ENCODE results near the gene PRIMPOL.
"Not testable (repeated sequence)": the region's sequence is repeated elsewhere in the genome, so short reads cannot be mapped to it uniquely, and the experiment has no call there.

The PRIMPOL gene

DNA sequence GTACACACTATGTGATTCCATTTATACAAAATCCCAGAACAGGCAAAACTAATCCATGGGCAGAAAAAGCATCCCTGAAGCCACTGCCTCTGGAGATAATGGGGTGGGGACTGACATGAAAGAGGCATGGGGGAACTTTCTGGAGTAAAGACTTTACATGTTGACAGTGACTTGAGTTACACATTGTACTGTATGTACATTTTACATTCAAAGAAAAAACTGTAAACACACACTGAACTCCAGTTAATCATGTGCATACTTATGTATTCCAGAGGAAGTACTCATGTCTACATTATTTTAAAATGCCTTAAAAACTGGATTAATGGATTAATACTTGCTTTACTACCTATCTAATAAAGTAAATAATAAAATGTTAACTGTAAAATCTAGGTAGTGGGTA is 62.8 kb downstream of the PRIMPOL start:
- no peak for DNase-seq (ENCODE audit: low read depth, low spot score)

DNA sequence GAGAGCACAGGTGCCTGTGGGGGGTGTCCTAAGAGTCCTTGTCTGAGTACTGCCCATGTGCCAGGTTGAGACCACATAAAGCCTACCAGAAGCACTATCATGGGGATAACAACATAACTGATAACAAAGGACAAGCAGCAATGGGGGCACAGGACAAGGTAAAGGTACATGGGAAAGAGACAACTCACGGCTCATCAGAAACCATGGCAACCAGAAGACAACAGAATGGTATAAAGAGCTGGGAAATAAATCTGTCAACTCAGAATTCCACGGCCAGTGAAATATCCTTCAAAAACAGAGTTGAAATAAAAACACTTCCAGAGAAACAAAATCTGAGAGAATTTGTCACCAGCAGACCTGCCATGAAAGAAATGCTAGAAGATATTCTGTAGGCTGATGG is 64.3 kb downstream of the PRIMPOL start:
- DNase-seq (ENCODE audit: low read depth, low spot score): no peak

DNA sequence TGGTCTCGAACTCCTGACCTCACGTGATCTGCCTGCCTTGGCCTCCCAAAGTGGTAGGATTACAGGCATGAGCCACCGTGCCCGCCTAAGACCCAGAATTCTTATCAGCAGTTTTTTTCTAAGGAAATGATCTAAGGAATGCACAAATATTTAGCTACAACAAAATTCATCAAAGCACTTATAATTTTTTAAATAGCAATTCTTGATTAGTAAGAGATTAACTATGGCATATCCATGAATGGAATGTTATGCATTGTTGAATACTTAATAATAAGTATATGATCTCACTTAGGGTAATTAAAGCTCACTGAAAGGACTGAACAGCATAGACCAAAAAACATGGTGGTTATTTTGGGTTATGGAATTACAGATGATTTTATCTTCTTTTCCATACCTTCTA is 66.0 kb downstream of the PRIMPOL start:
- DNase-seq (ENCODE audit: low read depth, low spot score): no peak

DNA sequence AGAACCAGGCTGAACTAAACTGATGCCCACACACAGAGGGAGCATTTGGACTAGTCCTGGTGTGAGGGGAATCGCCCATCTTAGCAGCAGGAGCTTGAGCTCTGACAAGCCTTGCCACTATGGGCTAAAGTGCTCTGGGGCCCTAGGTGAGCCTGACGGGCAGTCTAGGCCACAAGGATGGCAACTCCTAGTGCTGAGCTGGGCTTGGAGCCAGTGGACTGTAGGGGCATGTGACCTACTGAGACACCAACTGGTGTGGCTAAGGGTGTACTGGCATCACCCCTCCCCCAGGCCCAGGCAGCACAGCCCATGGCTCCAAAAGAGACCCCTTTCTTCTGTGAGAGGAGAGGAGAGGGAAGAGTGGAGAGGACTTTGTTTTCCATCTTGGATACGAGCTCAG is 69.9 kb downstream of the PRIMPOL start:
- DNase-seq (ENCODE audit: low read depth, low spot score): no peak

DNA sequence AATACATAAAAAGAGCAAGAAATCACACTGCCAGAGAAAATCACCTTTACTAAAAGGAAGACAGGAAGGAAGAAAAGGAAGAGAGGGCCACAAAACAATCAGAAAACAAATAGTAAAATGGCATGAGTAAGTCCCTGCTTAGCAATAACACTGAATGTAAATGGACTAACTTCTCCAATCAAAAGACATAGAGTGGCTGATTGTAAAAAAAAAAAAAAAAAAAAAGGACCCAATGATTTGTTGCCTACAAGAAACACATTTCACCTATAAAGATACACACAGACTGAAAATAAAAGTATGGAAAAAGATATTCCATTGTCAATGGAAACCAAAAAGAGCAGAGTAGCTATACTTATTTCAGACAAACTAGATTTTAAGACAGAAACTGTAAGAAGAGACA is 71.7 kb downstream of the PRIMPOL start:
- DNase-seq (ENCODE audit: low read depth, low spot score): no peak

DNA sequence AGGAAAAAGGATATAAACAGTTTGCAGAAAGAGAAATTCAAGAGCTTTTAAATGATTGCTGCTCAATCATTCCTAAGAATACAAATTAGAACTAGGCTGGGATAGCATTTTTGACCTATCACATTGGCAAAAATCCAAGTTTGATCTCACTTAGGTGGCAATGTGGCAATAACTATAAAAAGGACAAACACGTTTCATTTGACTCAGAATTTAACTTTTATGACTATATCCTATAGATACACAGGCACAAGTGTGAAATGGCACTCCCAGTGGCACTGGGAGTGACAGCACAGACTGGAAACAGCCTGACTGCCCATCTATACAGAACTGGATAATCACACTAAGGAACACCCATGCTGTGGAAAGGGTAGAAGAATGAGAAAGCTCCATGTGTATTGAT is 73.3 kb downstream of the PRIMPOL start:
- no peak for DNase-seq (ENCODE audit: low read depth, low spot score)

DNA sequence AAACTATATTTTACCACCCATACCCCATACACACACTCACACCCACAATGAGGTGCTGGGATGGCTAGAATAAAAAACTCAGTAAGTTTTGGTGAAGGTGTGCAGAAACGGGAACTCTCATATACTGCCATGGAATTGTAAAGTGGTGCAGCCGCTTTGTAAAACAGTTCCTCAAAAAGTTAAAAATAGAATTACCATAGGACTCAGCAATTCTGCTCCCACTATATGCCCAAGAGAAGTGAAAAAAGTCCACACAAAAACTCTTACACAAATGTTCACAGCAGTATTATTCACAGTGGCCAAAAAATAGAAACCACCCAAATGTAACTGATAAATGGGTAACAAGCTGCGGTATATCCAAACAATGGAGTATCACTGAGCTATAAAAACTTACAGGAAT is 77.9 kb downstream of the PRIMPOL start:
- DNase-seq (ENCODE audit: low read depth, low spot score): no peak

DNA sequence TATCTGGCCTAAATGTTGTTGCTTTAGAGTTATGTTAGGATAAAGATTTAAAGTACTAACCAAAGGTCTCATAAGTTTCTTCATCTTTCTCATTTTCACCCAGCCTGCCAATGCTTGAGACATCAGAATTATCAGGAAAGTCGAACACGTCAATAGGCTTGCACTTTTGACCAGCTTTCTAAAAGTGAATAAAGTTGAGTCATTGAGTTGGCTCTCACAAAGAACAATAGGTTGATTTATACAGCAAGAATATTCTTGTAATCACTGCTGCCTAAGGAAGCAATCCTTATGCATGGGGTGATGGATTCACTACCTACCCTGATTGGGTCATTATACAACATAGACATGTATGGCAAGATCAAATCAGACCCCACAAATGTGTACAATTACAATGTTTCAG is 79.3 kb downstream of the PRIMPOL start:
- DNase-seq (ENCODE audit: low read depth, low spot score): no peak

DNA sequence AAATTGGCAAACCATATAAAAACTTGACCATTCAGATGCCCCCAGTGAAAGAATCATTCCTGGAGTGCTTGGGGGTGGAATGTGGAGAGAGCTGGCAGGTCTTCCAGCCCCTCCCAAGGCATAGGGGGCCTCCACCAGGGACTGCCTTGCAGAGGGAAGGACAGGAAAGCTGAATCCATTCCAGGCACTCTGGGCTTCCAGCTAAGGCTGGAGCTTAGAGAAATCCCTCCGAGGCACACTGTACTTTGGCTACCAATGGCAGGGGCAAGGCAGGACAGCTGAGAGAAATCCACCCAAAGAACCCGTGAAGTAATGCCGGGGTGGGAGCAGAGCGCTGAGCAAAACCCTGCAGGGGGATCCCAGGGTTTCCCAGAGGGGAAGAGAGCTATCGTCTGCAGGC is 80.4 kb downstream of the PRIMPOL start:
- no peak for DNase-seq (ENCODE audit: low read depth, low spot score)

DNA sequence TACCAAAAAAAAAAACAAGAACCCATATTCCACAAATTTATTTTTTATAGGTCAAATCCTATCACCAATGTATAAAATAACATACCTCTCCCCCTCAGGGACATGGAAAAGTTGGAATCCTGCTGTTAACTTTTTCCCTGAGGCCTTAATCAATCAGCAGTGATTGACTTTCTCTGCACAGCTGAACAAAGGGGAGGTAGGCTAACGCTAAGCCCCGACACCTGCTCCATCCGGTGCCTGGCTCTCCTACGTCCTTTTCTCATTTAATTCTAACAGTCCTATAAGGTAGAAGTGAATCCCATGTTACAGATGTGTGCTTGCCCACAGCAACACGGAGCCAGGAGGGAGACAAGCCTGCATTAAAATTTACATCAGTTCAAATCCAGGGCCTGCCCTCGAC is 81.5 kb downstream of the PRIMPOL start:
- no peak for DNase-seq (ENCODE audit: low read depth, low spot score)

DNA sequence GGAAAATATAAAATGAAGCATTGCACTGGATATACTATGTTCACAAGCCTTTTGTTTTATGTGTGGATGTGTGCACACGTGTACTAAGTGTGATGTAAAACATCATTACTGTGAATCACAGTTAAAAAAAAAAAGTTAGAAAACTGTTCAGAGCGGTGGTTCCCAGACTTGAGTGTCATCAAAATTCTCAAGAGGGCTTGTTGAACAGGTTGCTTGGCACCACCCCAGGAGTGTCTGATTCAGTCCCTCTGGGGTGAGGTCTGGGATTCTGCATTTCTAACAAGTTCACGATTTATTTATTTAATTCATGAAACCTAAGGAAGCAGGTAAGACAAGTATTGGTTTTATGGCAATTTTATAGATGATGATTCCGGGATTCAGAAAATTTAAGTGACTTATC is 82.6 kb downstream of the PRIMPOL start:
- DNase-seq (ENCODE audit: low read depth, low spot score): no peak

DNA sequence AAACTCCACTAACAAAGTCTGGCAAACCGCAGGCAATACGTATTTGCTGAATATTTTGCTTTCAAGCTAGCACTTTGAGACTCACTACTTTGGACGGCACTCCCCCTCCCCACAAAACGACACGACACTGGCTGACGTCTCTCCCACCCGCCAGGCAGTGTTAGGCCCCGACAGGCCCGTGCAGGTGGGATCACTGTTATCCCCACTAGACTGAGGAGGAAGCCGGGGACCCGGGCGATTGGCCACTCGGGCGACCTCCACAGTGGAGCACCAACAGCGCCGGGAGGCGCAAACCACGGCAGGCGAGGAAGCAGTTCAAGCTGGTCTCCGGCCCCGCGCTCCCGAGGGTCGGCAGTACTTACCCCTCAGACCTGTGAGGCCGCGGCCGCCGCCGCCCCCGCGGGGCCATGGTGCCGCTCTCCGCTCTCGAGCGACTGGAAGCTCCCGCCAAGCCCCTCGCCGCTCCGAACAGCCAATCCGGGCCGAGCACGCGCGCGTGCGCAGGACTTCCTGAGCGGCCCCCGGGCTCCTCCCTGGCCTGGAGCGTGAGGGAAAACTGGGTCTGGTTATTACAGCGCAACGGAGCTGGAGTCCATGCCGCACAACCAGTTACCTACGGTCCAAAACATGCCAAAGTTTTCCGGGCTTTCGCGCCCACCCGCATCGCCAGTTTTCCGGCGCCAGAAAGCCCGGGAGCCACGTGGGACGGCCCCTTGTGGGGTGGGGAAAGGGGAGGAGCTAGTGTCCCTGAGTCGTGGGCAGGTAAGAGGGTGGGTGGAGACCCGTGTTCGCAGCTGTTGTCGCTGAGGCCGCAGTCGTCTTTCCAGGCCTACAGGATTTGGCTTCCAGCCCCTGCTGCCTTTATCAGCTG is 84.4 kb downstream of the PRIMPOL start, which contains the start of gene CENPU:
CENPU (minus strand) TSS at position 443 of the 871 bp plus-strand sequence; CDS start at position 409, 34 bp downstream.
- DNase-seq (ENCODE audit: low read depth, low spot score): peak; percentile 98

DNA sequence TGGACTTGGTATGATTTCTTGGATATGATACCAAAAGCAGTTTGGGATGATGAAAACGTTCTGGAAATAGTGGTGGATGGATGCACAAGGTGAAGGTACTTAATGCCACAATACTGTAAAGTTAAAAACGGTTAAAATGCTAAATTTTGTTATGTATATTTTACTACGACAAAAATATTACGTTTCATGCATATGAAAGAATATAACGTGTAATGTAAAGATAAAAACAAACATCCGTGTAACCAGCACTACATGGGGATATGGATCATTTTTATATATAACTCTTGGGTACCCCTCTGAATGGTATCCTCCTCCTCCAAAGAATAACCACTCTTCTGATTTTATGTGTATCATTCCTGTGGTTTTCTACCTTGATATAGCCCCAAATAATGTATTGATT is 85.2 kb downstream of the PRIMPOL start:
- no peak for DNase-seq (ENCODE audit: low read depth, low spot score)

DNA sequence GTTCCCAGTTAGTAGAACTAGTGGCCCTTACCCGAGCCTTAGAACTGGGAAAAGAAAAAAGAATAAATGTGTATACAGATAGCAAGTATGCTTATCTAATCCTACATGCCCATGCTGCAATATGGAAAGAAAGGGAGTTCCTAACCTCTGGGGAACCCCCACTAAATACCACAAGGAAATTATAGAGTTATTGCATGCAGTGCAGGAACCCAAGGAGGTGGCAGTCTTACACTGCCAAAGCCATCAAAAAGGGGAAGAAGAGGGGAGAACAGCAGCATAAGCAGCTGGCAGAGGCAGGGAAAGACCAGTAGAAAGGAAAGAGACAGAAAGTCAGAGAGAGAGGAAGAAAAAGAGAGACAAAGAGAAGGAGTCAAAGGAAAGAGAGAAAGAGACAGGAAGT is 90.0 kb downstream of the PRIMPOL start:
- not testable (repeated sequence) for DNase-seq (ENCODE audit: low read depth, low spot score)

DNA sequence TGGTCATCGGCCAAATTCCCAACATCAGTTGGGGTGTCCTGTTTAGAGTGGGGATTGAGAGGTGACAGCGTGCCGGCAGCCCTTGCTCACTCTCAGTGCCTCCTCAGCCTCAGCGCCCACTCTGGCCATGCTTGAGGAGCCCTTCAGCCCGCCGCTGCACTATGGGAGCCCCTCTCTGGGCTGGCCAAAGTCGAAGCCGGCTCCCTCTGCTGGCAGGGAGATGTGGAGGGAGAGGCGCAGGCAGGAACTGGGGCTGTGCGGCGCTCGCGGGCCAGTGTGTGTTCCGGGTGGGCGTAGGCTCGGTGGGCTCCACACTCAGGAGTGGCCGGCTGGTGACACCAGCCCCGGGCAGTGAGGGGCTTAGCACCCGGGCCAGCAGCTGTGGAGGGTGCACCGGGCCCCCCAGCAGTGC is 91.4 kb downstream of the PRIMPOL start:
- no peak for DNase-seq (ENCODE audit: low read depth, low spot score)

DNA sequence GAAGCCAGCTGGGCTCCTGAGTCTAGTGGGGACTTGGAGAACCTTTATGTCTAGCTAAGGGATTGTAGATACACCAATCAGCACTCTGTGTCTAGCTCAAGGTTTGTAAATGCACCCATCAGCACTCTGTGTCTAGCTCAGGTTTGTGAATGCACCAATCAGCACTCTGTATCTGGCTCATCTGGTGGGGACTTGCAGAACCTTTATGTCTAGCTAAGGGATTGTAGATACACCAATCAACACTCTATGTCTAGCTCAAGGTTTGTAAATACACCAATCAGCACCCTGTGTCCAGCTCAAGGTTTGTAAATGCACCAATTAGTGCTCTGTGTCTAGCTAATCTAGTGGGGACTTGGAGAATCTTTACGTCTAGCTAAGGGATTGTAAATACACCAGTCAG is 92.1 kb downstream of the PRIMPOL start:
- not testable (repeated sequence) for DNase-seq (ENCODE audit: low read depth, low spot score)

DNA sequence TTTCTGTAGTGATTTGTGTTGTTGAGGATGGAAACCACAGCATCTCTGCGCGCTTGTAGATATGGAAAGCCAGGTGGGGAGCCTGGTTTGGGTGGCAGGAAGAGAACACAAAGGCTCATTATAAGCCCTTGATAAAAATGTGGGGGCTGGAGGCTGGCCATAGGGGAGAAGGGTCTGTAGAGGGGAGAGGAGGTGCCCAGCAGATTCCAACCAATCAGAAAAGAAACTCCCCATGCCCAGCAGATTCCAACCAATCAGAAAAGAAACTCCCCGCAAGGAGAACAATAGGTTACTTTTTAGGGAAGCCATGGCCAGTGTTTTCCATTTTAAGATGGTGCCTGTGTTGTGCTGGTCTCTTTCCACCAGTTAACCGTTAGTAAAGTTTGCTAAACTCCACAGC is 94.1 kb downstream of the PRIMPOL start:
- no peak for DNase-seq (ENCODE audit: low read depth, low spot score)

DNA sequence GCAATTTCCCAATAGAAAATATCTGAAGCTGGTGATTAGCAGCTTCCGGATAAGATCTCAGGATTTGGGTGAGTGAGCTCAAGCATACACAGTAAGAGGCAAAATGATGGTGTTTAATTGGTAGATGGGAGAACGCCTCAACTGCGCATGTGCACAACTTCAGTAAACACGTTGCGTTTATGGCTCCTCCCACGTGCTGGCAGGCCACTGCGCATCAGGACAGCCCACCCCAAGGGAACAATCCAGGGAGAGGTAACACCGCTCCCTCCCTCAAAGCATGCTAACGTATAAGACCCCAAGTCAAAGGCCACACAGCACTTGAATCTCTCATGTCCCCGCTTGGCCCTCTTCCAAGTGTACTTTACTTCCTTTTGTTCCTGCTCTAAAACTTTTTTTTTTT is 94.7 kb downstream of the PRIMPOL start:
- DNase-seq (ENCODE audit: low read depth, low spot score): no peak

Measured in iPS DF 19.7 (cell line).